Stimulated activated CD4-positive, alpha-beta T cell treated with anti-CD3 and anti-CD28 coated beads, Interleukin-15, amount 100 ng/mL, for 24 hours (primary cell): Measurements from ENCODE around the gene CLIC4.

Experiments used
- DNase-seq: peaks from one replicate; pipeline ENCODE4 v3.0.0-alpha.2; 2020

Gene CLIC4

DNA sequence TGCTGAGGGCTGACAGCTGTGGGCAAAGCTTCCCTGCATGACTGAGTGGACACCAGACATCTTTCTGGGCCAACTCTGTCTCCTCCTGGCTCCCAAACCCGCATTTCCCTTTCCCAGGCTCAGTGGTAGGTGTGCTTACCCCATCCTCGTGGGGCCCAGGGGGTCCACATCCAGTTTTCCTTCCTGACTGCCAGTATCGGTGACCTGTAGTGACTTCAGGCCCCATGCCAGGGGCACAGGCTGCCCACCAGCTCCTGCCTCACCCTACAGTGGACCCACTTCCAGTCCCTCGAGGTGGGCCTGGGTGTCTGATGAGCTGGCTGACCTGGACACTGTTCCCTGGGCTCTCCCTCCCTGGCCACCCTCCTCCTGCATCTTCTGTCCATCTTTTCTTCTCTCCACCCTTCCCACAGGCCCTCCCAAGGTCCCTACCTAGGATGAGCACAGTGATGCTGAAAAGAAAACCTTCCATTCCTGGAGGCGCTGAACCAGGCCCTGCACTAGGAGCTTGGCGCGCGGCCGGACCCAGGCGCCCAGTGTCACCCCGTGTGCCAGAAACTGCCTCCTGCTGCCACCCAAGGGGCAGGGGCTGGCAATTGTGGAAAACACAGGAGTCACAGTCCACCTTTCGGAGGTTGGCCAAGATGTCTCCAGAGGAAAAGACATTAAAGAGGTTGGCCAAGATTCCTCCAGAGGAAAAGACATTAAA, 117.7 kb downstream of the CLIC4 start:
- no peak for DNase-seq

DNA sequence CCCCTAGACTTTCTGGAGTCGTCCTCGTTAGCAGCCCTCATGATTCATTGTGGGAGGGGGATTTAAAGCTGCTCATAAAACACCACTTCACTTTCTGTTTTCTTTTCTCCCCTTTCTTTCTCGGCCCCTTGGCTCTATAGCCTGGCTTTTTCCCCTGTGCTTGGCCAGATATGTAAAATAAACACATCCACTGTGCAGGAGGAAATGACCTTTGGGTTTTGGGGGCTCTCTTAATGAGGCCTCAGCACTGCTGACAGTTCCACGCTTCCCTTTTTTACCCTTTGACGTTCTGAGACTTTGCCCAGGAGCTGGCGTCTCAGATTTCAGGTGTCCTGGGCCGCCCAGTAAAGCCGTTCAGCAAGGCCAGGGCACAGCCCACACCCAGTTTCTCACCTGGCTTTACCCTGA, 119.1 kb downstream of the CLIC4 start:
- DNase-seq, result no peak

DNA sequence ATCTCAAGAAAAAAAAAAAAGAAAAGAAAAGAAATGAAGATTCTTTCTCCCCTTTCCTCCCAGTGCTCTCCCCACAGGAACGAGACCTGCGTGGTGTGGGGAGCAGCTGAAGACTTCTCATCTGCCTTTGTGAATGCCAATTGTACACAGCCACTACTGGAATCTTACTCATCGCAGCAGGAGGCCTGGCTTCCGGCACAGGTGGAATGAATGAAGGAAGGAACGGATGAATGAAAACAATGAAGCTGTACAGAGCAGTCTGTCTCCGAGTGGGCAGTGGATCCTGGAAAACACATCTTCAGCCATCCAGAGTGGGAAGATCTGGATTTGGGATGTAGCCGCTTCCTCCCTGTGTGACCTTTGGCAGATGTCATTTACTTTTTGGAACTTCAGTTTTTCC, 119.9 kb downstream of the CLIC4 start:
- DNase-seq, result no peak

DNA sequence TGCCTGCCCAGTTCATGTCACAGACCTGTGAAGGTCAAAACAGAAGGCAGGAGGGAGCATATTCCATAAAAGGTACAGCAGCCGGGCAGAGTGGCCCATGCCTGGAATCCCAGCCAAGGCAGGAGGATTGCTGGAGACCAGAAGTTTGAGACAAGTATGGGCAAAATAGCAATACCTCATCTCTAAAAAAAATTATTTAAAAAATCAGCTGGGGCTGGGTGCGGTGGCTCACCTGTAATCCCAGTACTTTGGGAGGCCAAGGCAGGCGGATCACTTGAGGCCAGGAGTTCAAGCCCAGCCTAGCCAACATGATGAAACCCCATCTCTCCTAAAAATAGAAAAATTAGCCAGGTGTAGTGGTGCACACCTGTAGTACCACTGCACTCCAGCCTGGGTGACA, 120.3 kb downstream of the CLIC4 start:
- DNase-seq, result no peak

DNA sequence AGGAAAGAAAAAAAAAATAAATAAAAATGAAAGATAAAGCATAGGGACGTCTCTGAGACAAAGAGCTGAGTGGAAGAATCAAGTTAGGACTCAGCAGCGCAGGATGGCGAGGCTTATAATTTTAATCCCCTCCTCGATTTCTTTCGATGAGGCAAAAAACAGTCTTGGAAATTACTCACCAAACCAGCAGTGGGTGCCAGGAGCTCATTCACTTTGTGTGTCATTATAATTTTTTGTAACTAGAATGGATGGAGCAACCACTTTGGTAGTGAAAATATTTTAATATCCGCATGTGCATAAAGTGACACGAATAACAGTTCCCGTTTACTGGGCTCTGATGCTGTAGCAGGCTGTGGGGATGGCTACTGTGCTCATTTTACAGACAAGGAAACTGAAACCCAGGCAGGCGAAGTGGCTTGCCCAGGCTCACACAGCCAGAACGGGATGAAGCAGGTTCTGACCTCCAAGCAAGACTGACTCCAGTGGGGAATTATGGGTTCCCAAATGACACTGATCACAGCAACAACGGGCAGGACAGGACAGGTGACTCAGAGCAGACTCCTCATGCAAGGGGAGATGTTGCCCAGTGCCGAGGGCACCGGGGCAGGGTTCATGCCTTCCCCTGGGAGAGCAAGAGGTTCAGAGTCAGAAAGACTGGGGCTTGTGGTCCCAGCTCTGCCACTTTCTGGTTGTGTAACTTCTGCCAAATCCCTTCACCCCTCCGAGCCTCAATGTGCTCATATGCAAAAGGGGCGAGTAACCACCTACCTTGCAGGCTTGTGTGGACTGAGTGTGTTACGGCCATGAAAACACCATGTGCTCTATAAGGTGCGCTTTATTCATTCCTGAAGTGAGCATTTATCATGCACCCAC, 121.2 kb downstream of the CLIC4 start:
- DNase-seq, result no peak

DNA sequence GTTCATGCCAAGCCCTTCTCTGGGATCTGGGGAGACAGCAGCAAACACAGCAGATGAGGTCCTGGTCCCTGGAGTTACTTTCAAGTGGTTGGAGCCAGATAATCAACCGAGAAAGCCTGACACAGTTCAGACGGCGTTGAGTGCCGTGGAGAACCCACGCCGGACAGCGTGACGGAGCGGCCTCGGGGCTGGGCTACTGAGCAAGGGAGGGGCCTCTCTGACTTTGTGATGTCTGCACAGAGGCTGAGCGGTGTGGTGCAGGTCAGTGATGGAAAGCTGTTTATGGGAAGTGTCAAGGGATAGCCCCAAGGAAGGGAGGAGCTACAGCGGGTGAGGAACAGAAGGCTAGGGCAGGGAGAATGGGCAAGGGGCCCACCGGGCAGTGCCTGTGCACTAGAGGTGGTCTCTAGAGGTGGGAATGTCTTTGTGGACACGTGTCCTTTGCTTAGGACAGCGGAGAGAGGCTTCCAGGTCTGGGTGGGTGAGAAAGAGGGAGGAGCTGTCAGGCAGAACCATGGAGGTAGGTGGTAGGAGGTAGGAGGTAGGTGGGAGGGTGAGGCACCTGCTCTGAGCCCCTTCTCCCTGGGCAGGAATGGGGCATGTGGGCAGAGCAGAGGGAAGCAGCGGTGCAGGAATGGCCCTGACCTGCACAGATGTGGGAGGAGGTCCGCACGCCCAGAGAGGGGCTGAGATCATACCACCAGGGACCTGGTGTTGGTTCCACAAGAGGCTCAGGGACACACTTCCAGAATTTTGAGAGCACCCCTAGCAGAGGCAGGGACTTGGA, 122.0 kb downstream of the CLIC4 start:
- DNase-seq, result no peak

DNA sequence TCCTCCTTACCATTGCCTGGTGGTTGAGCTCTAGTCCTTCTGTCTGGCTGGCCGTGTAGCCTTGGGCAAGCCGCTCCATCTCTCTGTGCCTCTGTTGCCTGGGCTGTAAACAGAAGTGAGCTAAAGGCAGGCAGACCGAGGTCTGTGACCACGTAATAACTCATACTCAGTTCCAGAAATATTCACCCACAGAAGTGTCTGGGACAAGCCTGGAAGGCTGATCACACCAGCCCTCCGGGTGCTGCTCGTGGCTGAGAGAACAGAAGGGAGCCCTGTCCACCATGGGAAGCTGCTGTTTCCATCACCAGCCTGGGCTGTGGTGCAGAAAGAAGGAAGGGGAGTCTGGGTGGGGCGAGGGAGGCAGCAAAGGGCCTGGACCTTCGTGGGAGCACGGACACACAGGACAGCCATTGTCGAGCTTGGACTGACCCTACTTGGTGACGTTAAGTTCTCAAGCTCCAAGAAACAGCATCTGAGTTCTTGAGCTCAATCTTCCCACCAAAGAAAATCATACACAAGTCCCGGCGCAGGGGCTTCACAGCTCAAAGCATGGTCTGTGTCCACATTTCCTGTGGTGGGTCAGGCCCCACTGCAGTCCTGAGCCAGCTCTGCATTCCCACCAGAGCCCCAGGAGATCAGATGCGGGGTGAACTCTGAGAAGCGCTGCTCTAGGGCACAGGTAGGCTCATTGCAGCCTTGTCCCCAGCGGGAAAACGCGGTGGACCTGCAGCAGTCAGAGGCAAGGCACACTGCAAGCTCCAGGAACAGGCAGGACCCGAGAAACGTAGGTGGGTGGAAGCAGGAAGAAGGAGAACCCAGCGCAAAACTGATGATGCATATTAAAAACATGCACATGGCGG, 123.0 kb downstream of the CLIC4 start:
- DNase-seq, result no peak

DNA sequence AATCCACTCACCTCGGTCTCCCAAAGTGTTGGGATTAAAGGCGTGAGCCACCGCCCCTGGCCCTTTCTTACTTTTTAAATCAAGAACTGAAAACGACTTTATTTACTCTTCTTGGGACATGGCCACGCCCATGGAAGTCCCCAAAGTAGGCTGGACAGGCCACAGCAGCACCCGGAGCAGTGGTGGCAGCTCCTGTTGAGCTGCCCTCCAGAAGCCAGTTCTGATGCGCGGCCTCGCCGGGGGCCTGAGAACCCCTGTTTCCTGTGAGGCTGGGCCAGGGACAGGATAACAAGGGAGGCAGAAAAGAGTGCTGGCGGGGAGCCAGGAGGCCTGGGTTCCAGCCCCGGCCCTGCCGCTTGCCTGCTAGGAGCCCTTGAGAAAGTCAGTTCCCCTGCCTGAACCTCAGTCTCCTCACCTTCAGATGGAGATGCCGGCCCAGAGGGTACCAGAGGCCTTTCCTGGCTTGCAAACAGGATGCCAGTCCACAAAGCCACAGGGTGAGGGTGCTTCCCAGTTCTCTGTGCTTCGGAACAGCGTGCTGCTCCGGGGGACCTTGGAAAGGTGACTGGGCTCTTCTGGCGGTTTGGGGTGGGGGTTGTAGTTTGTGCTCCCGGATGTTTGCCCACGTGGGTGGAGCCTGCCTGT, 125.4 kb downstream of the CLIC4 start:
- DNase-seq, result peak; percentile 20

DNA sequence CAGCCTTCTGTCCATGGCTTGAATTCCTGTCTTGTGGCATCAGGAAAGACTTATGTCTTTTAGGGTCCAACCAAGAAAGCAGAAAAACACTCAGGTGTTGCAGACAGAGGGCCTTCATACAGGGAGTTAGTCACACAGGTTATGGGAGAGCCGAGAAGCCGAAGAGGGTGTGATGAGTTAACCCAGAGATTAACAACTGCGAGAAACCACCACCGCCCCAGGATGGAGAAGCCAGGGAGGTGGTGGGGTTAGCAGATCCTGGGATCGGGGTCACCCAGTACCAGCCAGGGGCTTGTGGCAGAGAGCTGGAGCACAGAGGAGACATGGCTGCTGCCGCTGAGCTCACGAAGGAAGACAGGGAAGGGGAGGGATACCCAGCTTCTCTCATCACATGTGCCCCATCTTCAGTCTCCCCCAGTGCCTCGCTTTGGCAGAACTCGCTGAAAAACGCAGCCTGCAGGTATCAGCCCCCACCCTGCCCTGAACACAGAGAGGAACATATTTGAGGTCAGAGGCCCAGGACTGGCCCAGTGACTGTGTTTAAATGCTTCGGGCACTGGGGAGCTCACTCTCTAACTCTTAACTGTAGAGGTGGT, 126.2 kb downstream of the CLIC4 start:
- no peak for DNase-seq

DNA sequence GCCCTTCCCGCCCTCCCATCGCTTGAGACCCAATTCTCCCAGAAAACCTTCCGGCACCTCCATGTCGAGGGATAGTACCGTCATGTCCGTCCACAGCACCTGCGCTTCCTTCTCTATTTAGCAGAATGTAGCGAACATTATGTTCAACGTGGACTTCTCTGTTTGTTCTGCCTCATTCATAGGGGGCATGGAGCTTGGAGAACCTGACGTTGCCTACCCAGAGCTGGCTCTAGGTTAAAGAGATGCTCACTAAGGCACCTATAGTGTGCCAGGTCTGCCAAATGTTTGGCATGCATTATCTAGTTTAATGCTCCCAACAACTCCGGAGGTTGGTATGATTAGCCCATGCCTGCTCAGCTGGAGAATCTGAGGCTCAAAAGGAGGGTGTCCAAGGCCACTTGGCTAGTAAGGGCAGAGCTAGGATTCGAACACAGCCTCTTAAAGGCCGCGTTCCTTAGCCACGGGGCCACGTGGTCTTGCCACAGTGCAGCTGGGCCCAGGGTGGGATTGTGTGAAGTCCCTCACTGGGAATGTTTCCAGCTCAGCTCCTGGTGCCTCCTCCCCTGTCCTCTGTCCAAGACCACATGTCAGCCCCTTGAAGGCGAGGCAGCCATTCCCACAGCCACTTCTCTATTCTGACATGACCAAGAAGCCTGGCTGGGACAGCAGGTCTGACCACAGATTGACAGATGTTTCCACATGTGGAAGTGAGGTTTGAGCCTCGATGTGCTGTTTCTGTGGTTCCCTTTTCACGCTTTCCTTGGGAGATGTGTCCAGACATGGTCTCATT, 127.0 kb downstream of the CLIC4 start:
- DNase-seq, result no peak

DNA sequence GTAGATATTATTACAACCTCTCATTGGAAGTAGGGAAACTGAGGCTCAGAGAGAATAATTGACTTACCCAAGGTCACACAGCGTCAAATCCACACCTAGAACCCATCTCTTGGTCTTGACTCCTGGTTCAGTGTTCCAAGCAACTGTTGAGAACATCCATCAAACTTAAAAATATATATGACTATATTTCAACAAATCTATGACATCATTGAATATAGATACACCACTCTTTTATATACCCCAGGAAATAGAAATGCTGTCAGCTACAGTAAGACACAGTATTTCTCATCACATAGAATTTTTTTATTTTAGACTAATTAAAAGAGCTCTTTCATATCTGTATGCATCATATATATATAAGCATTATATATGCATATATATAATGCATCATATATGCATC, 127.9 kb downstream of the CLIC4 start:
- no peak for DNase-seq

DNA sequence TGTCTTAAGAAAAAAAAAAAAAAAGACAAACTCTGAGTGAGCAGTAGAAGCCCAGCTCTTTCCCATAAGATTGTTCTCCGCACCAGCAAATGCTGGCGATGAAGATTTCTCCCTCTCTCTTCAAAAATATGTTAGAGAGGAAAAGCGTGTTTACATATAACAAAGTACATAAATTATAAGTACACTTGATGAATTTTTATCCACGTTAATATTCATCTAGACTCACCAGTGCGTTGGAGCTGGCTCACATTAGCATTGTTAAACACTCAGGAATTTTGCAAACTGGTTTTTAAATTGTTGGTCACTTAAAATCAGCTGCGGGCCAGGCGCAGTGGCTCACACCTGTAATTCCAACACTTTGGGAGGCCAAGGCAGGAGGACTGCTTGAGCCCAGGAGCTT, 128.8 kb downstream of the CLIC4 start:
- no peak for DNase-seq

DNA sequence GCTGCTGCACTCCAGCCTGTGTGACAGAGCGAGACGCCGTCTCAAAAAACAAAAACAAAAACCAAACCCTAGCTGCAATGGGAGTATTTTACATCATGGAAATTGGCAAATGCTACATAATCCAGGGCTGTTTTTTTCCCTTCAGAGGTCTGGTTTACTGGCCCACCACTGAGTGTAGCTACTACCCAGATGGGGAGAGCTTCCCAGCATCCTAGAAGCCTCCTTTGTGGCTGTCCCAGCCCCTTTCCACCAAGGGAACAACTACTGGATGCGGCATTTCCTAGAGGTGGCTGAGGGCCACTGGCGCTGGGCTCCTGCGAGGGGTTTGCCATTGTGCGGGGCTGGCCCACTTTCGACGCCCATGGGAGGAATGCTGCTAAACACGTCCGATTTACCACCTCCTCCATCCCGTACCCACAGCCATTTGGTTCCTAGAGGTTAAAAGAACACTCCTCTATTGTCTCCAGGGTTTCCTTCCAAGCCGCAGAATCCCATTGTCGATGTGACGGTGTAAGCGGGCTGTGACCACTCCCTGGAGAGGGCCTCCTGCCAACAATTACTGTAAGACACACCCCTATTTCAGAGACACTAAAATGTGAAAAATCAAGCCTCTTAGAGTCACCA, 129.5 kb downstream of the CLIC4 start:
- no peak for DNase-seq

DNA sequence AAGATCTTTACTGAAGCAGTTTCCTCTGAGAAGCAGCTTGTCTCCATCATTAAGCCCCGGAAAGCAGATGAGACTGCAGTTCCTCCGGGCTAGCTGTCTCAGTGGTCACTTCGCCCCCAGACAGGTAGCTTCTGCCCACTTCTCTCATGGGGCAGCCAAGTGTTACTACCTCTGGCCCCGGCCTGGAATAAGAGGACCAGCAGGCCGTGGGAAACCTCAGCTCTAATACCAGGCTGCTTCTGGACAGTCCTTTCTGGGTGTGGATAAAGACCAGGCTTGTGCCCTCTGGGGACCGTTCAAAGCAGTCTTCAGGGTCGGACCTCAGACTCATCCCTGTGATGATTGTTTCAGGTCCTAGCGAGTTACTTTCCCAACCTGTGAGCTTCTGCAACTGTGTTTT, 130.0 kb downstream of the CLIC4 start:
- no peak for DNase-seq

DNA sequence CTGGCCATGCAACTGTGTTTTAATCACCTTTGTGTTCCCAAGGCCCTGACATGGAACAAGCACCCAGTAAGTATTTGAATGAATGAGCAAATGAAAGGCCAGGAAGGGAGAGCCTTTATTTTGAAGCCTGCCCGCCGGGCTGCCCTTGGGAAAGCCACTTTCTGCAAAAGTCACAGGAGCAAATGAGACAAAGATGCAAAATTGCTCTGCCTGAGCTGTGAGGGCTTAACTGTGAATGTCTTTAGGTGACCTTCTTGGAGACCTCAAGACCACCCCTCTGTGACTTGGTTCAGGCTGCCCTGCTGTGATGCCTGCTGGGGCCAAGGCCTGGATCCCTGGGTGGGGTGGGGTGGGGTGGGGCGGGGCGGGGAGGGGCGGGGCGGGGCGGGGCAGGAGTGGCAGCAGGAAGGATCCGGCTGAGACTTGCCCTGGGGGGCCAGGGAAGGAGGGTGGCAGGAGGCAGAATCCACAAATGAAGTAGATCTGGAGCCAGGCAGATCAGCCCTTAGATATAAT, 130.8 kb downstream of the CLIC4 start:
- DNase-seq, result no peak

DNA sequence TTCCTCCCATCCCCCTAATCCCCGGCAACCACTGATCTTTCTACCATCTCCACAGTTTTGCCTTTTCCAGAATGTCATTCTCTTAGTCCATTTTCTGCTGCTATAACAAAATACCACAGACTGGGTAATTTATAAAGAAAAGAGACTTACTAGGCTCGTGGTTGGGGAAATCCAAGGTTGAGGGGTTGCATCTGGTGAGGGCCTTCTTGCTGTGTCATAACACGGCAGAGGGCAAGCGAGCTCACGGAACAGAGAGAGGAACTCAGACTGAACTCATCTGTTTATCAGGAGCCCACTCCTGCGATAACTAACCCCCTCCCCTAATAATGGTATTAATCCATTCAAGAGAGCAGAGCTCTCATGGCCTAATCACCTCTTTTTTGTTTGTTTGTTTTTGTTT, 132.8 kb downstream of the CLIC4 start:
- no peak for DNase-seq

DNA sequence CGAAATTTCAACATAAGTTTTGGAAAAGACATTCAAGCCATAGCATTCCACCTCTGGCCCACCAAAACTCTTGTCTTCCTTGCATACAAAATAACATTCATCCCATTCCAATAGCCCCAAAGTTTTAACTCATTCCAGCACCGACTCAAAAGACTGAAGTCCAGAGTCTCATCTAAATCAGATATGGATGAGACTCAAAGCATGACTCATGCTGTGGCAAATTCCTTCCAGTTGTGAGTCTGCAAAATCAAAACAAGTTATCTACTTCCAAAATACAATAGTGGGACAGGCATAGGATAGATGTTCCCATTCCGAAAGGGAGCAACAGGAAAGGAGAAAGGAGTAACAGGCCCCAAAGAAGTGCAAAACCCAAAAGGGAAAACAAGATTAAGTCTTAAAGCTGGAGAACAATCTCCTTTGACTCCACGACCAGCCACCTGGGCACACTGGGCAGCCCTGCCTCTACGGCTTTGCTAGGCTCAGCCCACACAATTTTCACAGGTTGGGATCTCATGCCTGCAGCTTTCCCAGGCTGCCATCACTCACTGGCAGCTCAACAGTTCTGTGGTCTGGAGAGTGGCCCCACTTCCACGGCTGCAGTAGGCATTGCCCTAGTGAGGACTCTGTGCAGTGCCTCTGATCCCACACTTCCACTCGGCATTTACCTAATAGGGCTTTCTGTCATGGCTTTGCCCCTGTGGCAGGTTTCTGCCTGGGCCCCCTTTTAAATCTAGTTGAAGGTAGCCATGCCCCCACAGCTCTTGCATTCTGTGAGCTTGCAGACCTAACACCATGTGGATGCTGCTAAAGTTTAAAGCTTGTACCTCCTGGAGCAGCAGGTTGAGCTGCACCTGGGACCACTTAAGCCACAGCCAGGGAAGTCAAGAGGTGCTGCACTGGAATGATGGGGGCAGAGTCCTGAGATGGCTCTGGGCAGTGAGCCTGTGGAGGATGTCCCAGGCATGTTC, 133.8 kb downstream of the CLIC4 start:
- DNase-seq, result no peak

DNA sequence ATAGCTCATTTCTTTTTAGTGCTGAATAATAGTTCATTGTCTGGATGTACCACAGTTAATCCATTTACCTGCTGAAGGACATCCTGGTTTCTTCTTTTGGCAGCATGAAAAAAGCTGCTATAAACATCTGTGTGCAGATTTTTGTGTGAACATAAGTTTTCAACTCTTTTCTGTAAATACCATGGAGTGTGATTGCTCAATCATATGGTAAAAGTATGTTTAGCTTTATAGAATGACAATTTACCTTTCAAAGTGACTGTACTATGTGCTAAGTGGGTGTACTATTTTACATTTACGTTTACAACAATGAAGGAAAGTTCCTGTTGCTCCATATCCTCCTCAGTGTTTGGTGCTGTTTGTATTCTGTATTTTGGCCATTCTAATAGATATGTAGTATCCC, 135.8 kb downstream of the CLIC4 start:
- DNase-seq, result no peak

DNA sequence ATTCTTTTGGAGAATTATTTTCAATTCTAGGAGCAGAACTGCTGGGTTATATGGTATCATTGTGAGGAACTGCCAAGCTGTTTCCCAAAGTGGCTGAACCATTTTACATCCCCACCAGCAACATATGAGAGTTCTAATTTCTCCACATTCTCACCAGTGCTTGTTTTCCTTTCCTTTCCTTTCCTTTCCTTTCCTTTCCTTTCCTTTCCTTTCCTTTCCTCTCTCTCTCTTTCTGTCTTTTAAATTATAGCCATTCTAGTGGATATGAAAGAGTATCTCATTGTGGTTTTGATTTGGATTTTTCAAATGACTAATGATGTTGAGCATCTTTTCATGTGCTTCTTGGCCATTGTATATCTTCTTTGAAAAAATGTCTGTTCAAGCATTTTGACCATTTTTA, 139.5 kb downstream of the CLIC4 start:
- DNase-seq, result no peak
